Activated naive CD8-positive, alpha-beta T cell treated with anti-CD3 and anti-CD28 coated beads for 36 hours (primary cell): ENCODE results near the gene ALKAL2. TPM values are rescaled to one million over a fixed set of nuclear protein-coding genes. Genes with fewer than 3 reads are reported as not detected.
"Not testable (repeated sequence)": the region's sequence is repeated elsewhere in the genome, so short reads cannot be mapped to it uniquely, and the experiment has no call there.

Experiments
- DNase-seq: peaks from one replicate; pipeline ENCODE4 v3.0.0; 2021
- H3K27ac Mint-ChIP-seq: one replicate; pipeline ENCODE4 v1.8.0; 2022; ENCODE audit warnings: mild to moderate bottlenecking, moderate library complexity, mixed read lengths
- H3K27me3 Mint-ChIP-seq: one replicate; pipeline ENCODE4 v1.8.0; 2022; ENCODE audit warnings: mild to moderate bottlenecking, mixed read lengths
- H3K36me3 Mint-ChIP-seq: one replicate; pipeline ENCODE4 v1.8.0; 2021; ENCODE audit warnings: mild to moderate bottlenecking, mixed read lengths
- H3K4me1 Mint-ChIP-seq: one replicate; pipeline ENCODE4 v1.8.0; 2021; ENCODE audit warnings: mixed read lengths
- H3K4me3 Mint-ChIP-seq: one replicate; pipeline ENCODE4 v1.8.0; 2022; ENCODE audit warnings: mild to moderate bottlenecking, moderate library complexity, mixed read lengths
- H3K9me3 Mint-ChIP-seq: one replicate; pipeline ENCODE4 v1.8.0; 2022; ENCODE audit warnings: mixed read lengths
- total RNA-seq, 2 experiments: library from RNA; stranded (reverse); gene quantifications; one replicate each; pipeline ENCODE4 v1.2.3, GENCODE V29; 2021

Gene ALKAL2
- not detected for total RNA-seq

DNA sequence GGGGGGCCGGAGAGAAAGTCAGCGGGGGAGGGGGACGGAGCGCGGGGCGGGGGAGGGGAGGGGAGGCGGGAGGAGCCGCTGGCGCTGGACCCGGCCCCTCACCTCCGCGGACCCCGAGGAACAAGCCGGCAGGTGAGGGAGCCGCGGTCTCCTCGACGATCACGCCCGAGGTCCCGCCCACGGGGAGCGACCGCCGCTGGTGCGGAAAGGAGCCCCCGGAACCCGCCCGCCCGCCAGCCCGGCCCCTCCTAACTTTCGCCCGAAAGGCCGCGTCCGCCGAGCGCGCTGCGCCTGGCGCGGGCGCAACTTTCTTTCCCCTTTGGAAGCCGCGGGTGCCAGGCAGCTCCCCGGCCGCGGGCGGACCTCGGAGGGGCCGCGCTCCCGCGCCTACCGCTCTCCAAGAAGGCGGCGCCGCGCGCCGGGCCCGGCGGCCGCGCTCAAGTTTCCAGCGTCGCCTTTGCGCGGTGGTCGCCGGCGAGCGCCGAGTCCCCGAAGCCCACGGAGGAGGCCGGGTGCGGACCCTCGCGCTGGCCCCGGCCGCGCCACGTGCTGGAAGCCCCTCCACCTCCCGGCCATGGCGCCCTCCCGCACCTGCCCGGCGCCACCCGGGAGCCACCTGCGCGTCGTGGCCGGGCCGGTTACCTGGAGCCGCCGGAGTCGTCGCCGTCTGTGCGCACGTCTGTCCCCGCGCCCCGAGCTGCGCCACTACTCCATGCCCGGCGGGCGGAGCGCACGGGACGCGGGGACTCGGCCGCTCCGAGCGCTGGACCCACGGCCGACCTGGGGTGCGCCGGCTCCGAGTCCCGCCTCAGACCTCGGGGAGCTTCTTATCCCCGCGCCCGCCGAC is at the start of gene ALKAL2:
TSS of gene ALKAL2 (minus strand) at position 181 of the 847 bp plus-strand sequence. CDS start 256 bp downstream, outside the sequence.
- Mint-ChIP-seq H3K4me1 (peaks cover 7% of the 10 kb centered on the region), H3K36me3 (no peaks in the 10 kb centered on the region), H3K9me3 (no peaks in the 10 kb centered on the region), H3K27me3 (peaks cover 29% of the 10 kb centered on the region), H3K27ac (no peak within 1 kb of the TSS), H3K4me3 (no peak within 1 kb of the TSS)
- peak; percentile 31 for DNase-seq

DNA sequence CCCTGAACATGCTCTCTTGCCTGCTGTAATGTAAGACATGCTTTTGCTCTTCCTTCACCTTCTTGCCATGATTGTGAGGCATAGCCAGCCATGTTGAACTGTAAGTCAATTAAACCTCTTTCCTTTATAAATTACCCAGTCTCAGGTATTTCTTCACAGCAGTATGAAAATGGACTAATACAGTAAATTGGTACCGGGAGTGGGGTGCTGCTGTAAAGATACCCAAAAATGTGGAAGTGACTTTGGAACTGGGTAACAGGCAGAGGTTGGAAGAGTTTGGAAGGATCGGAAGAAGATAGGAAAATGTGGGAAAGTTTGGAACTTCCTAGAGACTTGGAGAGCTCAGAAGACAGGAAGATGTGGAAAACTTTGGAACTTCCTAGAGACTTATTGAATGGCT is 49.1 kb upstream of the ALKAL2 start:
- not testable (repeated sequence) for H3K27ac Mint-ChIP-seq, DNase-seq, H3K4me3 Mint-ChIP-seq, H3K4me1 Mint-ChIP-seq, H3K36me3 Mint-ChIP-seq
- Mint-ChIP-seq H3K9me3 (peaks cover 25% of the 10 kb centered on the region), H3K27me3 (peaks cover 22% of the 10 kb centered on the region)

- DNase-seq: no peak
- H3K4me3 Mint-ChIP-seq: no peak overlapping the region
Observed at GRCh38 chr2:336360-336759, 48.5 kb upstream of the ALKAL2 start.

DNA sequence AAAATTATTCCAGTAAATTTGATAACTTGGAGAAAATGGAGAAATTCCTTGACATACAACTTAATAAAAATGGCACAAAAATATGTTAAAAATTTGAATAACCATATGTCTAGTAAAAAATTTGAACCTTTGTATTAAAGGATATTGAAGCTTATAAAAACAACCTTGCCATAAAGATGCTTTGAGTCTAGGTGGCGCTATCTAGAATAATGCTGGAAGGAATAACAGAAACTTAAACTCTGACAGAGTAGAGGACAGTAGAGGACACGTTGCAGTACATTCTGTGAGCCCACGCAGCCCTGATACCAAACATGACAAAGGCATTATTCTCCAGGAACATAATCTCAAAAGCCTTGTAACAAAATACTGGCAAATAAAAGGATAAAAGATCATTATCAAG is 44.7 kb upstream of the ALKAL2 start:
- no peaks in the 10 kb centered on the region for H3K4me1 Mint-ChIP-seq
- peaks cover 7% of the 10 kb centered on the region for H3K36me3 Mint-ChIP-seq
- H3K4me3 Mint-ChIP-seq: no peak overlapping the region
- peaks cover 25% of the 10 kb centered on the region for H3K27me3 Mint-ChIP-seq
- DNase-seq: no peak
- peaks cover 23% of the 10 kb centered on the region for H3K9me3 Mint-ChIP-seq
- no peak overlapping the region for H3K27ac Mint-ChIP-seq

More at GRCh38 chr2:336360-336759, 48.5 kb upstream of the ALKAL2 start:
- H3K4me1 Mint-ChIP-seq: no peaks in the 10 kb centered on the region
- H3K36me3 Mint-ChIP-seq: peaks cover 7% of the 10 kb centered on the region
- H3K9me3 Mint-ChIP-seq: peaks cover 25% of the 10 kb centered on the region
- no peak overlapping the region for H3K27ac Mint-ChIP-seq
- peaks cover 22% of the 10 kb centered on the region for H3K27me3 Mint-ChIP-seq

GRCh38 chr2:328761-329160 is 40.9 kb upstream of the ALKAL2 start:
- Mint-ChIP-seq H3K36me3 (no peaks in the 10 kb centered on the region), H3K4me3 (no peak overlapping the region), H3K9me3 (peaks cover 19% of the 10 kb centered on the region), H3K27ac (no peak overlapping the region), H3K27me3 (peaks cover 34% of the 10 kb centered on the region), H3K4me1 (no peaks in the 10 kb centered on the region)
- DNase-seq: no peak

DNA sequence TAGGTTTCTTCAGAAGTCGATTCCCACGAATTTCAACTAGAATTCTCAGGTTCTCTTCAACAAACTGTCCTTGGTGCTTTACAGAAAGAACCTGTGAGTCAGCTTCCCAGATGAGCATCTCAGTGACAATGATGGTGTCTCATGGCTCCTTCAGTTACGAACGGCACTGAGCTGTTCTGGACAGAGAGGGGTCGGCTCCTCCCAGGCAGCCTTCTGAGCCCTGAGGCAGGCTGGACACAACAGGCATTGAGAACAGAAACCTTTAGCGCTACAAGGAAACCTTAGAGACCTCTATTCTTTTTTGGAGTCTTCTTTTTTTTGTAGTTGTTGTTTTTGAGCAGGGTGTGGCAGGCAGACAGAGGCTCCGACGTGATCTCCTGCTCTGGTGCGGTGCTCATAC is 35.1 kb upstream of the ALKAL2 start:
- Mint-ChIP-seq H3K9me3 (peaks cover 21% of the 10 kb centered on the region), H3K4me3 (no peak overlapping the region), H3K27me3 (peaks cover 20% of the 10 kb centered on the region), H3K4me1 (peaks cover 10% of the 10 kb centered on the region), H3K27ac (no peak overlapping the region), H3K36me3 (peaks cover 5% of the 10 kb centered on the region)
- DNase-seq: no peak

DNA sequence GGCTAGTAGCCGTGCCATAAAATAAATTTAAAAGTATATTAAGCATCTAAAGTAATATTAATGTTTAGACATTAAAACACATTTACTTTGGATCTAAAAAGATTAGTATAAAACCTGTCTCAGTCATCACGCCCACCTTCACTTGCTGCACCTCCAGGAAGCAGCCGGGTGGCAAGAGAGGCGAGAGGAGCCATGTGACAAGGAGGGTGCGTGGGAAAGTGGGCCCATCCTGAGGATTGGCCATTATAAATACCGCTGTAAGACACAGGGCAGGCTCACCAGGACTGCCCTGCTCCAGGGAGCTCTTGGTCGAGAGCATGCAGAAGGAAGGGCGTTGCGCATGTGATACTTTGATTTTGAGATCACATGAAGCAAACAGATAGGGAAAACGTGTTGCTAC is 34.4 kb upstream of the ALKAL2 start:
- peaks cover 15% of the 10 kb centered on the region for H3K9me3 Mint-ChIP-seq
- H3K27ac Mint-ChIP-seq: no peak overlapping the region

DNA sequence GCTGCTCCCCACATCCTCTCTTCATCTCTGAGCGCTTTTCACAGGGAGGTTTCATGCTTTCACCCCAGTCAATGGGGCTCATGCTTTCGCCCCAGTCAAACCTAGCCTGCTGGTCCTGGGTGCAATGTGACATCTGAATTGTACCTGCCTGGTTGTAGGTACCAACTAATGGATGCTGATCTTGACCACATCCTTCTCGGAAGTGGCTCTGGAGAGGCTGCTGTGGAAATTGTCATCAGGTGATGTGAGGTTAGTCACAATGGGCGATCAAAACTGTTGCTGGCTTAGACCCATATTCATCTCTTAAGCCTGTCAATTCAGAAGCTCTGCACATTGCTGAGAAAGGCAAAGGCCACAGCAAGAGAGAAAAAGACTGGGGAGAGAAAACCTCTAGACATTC is 32.7 kb upstream of the ALKAL2 start:
- Mint-ChIP-seq H3K9me3 (peaks cover 6% of the 10 kb centered on the region), H3K4me1 (peaks cover 17% of the 10 kb centered on the region), H3K36me3 (peaks cover 5% of the 10 kb centered on the region), H3K27me3 (peaks cover 22% of the 10 kb centered on the region), H3K4me3 (no peak overlapping the region), H3K27ac (no peak overlapping the region)
- no peak for DNase-seq

More for the DNA sequence above, 34.4 kb upstream of the ALKAL2 start:
- peaks cover 17% of the 10 kb centered on the region for H3K4me1 Mint-ChIP-seq
- H3K27me3 Mint-ChIP-seq: peaks cover 20% of the 10 kb centered on the region
- peaks cover 5% of the 10 kb centered on the region for H3K36me3 Mint-ChIP-seq
- DNase-seq: no peak
- H3K4me3 Mint-ChIP-seq: no peak overlapping the region

DNA sequence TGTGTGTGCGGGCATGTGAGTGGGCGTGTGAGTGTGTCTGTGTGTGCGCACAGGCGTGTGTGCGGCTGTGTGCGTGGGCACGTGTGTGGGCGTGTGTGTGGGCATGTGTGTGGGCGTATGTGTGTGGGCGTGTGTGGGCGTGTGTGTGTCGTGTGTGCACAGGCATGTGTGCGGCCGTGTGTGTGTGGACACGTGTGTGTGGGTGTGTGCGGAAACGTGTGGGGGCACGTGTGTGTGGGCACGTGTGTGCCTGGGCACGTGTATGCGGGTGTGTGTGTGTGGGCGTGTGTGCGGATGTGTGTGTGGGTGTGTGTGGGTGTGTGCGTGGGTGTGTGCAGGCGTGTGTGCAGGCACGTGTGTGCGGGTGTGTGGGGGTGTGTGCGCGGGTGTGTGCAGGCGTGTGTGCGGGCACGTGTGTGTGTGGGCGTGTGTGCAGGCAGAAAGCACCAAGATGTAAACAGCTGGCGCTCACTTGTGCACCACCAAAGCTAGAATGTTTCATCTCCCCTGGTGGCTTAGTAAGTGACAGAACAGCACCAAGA is 31.2 kb upstream of the ALKAL2 start:
- H3K27ac Mint-ChIP-seq: peak overlapping the region; percentile 87
- H3K4me3 Mint-ChIP-seq: no peak overlapping the region

DNA sequence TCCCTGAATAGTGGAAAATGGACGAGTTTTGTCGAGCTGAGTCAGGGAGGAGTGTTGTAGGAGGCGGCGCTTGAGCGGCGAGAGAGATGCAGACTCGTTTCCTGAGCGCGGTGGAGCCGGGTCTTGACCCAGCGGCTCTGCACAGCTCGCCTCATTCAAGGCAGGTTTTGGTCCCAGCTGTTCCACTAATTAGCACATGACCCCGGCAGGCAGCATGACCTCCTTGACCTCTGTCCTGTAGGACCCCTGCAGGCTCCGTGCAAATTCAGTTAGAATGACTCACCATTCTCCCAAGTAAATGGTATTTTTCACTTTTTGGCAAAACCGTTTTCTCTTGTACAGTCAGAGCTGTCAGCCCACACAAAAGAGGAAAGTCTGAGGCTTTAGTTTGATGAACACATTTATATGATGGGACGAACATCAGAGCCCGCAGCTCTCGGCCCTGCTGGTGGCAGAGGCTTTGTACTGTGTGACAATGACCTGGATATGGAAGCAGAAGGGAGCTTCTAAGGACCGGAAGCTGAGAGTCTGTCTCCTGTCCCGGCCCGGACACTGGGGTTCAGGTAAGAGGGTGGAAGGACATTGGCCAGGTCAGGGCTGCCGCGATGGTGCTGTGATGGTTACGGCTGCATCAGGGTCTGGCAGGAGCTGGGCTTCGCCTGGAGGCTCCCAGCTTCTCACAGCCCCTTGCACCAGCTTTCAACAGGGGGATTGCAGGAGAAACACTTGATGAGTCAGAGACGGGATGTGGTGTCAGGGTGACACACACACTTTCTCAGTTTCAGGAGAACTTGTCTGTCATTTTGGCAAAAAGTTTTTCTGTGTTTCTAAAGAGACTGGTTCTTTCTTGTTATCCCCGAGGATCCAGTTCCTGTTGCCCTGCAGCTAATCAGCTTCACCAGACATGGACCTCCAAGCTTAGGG is 29.9 kb upstream of the ALKAL2 start:
- no peak overlapping the region for H3K4me3 Mint-ChIP-seq
- peaks cover 5% of the 10 kb centered on the region for H3K36me3 Mint-ChIP-seq
- peak overlapping the region; percentile 87 for H3K27ac Mint-ChIP-seq
- H3K4me1 Mint-ChIP-seq: peaks cover 17% of the 10 kb centered on the region
- peak; percentile 24 for DNase-seq
- H3K9me3 Mint-ChIP-seq: peaks cover 6% of the 10 kb centered on the region
- H3K27me3 Mint-ChIP-seq: peaks cover 15% of the 10 kb centered on the region

More for the DNA sequence above, 31.2 kb upstream of the ALKAL2 start:
- DNase-seq: no peak
- Mint-ChIP-seq H3K36me3 (peaks cover 5% of the 10 kb centered on the region), H3K4me1 (peaks cover 17% of the 10 kb centered on the region), H3K9me3 (peaks cover 6% of the 10 kb centered on the region), H3K27me3 (peaks cover 16% of the 10 kb centered on the region)

- Mint-ChIP-seq H3K4me1 (peaks cover 17% of the 10 kb centered on the region), H3K9me3 (peaks cover 6% of the 10 kb centered on the region), H3K4me3 (no peak overlapping the region), H3K27me3 (peaks cover 17% of the 10 kb centered on the region), H3K27ac (no peak overlapping the region), H3K36me3 (peaks cover 5% of the 10 kb centered on the region)
- DNase-seq: no peak
Observed at GRCh38 chr2:316381-316780, 28.5 kb upstream of the ALKAL2 start.

GRCh38 chr2:315925-316324 is 28.0 kb upstream of the ALKAL2 start:
- not testable (repeated sequence) for H3K36me3 Mint-ChIP-seq, H3K9me3 Mint-ChIP-seq, H3K4me3 Mint-ChIP-seq, DNase-seq
- peaks cover 17% of the 10 kb centered on the region for H3K4me1 Mint-ChIP-seq
- H3K27me3 Mint-ChIP-seq: peaks cover 19% of the 10 kb centered on the region
- H3K27ac Mint-ChIP-seq: peak overlapping the region; percentile 8

- Mint-ChIP-seq H3K9me3 (peaks cover 6% of the 10 kb centered on the region), H3K4me3 (no peak overlapping the region), H3K27ac (no peak overlapping the region), H3K27me3 (peaks cover 19% of the 10 kb centered on the region), H3K36me3 (peaks cover 5% of the 10 kb centered on the region), H3K4me1 (peaks cover 17% of the 10 kb centered on the region)
- no peak for DNase-seq
Observed at GRCh38 chr2:314561-315336, 26.9 kb upstream of the ALKAL2 start.

DNA sequence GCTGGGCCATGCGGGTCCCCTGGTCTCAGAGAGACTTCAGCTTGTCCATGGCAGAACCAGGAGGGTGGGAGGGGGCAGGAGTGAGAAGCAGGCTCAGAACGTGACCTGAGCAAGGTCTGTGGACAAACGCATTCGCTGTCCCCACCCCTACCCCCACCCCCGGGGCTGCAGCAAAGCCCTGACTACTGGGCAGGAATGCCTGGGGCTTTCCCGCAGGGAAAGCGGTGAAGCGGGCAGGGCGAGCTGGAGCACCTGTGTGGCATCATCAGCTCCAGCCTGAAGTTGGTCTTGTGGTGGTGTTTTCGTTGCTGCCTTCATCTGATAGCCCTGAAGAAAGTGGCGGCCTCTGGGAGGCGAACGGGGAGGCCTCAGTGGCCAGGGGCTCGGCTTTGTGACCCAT is 26.1 kb upstream of the ALKAL2 start:
- Mint-ChIP-seq H3K27me3 (peaks cover 17% of the 10 kb centered on the region), H3K9me3 (peaks cover 5% of the 10 kb centered on the region), H3K27ac (no peak overlapping the region), H3K4me3 (no peak overlapping the region), H3K36me3 (peaks cover 4% of the 10 kb centered on the region), H3K4me1 (peaks cover 16% of the 10 kb centered on the region)
- no peak for DNase-seq
